GM18499 (cell line): Measurements from ENCODE around the gene ELAVL3.
"Not testable (repeated sequence)": the region's sequence is repeated elsewhere in the genome, so short reads cannot be mapped to it uniquely, and the experiment has no call there.

Experiments
- ATAC-seq: cut with Tn5 transposase; IDR thresholded peaks from one replicate; pipeline ENCODE4 v1.9.1; 2021; ENCODE audit warnings: moderate number of reproducible peaks; ENCODE audit not compliant: insufficient read depth, unreplicated experiment

The ELAVL3 gene

GRCh38 chr19:11445141-11445540 is 35.7 kb downstream of the ELAVL3 start:
- no peak for ATAC-seq

GRCh38 chr19:11444059-11444458 is 36.8 kb downstream of the ELAVL3 start:
- no peak for ATAC-seq

GRCh38 chr19:11437955-11438354 is 42.9 kb downstream of the ELAVL3 start:
- no peak for ATAC-seq

GRCh38 chr19:11435833-11436313 is 45.0 kb downstream of the ELAVL3 start:
- ATAC-seq, result no peak

- ATAC-seq, result peak; percentile 79
Observed at GRCh38 chr19:11435057-11435832, 45.6 kb downstream of the ELAVL3 start, which contains the start of the genes ODAD3 and PRKCSH. Gene ODAD3 (minus strand): TSS chr19:11435121. CDS start chr19:11435016, 105 bp downstream. Gene PRKCSH (plus strand): TSS chr19:11435635. CDS start chr19:11436118, 483 bp downstream.

GRCh38 chr19:11434703-11435056 is 46.2 kb downstream of the ELAVL3 start:
- peak; percentile 8 for ATAC-seq

GRCh38 chr19:11433526-11433925 is 47.3 kb downstream of the ELAVL3 start:
- not testable (repeated sequence) for ATAC-seq

- ATAC-seq, result no peak
Observed at GRCh38 chr19:11426656-11427055, 54.2 kb downstream of the ELAVL3 start.

- no peak for ATAC-seq
Observed at GRCh38 chr19:11425719-11426457, 55.0 kb downstream of the ELAVL3 start.

- no peak for ATAC-seq
Observed at GRCh38 chr19:11423791-11424181, 57.1 kb downstream of the ELAVL3 start.

- no peak for ATAC-seq
Observed at GRCh38 chr19:11423164-11423790, 57.6 kb downstream of the ELAVL3 start.

GRCh38 chr19:11422163-11423065 is 58.4 kb downstream of the ELAVL3 start:
- no peak for ATAC-seq

- ATAC-seq, result no peak
Observed at GRCh38 chr19:11421371-11422098, 59.3 kb downstream of the ELAVL3 start.

- no peak for ATAC-seq
Observed at GRCh38 chr19:11420429-11421370, 60.1 kb downstream of the ELAVL3 start.

- ATAC-seq, result no peak
Observed at GRCh38 chr19:11418549-11419506, 62.0 kb downstream of the ELAVL3 start, which contains the start of gene RGL3. Gene RGL3 (minus strand): TSS chr19:11419314. CDS start chr19:11419278, 36 bp downstream.

GRCh38 chr19:11418094-11418548 is 62.7 kb downstream of the ELAVL3 start:
- ATAC-seq, result no peak
